Natural killer cell (primary cell): Measurements from ENCODE around the gene ARG1. TPM values are rescaled to one million over a fixed set of nuclear protein-coding genes. Genes with fewer than 3 reads are reported as not detected.

Experiments used
- ATAC-seq, 3 donors: fragments of 150-1000 bp in 2 of 3; fragments of 200-7000 bp in 1 of 3; cut with Tn5 transposase; 1 replicate in 1 of 3; 2 replicates in 2 of 3; pipeline ENCODE4 v1.10.0; 2021; ENCODE audit warnings: mild to moderate bottlenecking in 2 of 3, moderate library complexity in 2 of 3
- DNase-seq, 2 donors: peaks; one replicate each; pipeline versions ENCODE4 v3.0.0 to v3.0.0-alpha.2; 2013 to 2021; ENCODE audit warnings: mixed read lengths in 1 of 2
- H3K27ac ChIP-seq: one replicate; pipeline ENCODE4 v1.5.1; 2013; ENCODE audit warnings: mild to moderate bottlenecking, low read length
- H3K27me3 ChIP-seq: one replicate; pipeline ENCODE4 v1.6.1; 2013; ENCODE audit warnings: low read length; ENCODE audit not compliant: control insufficient read depth, insufficient read depth
- H3K36me3 ChIP-seq: one replicate; pipeline ENCODE4 v1.6.1; 2013; ENCODE audit warnings: low read length; ENCODE audit not compliant: control insufficient read depth, insufficient read depth
- H3K4me1 ChIP-seq: one replicate; pipeline ENCODE4 v1.6.1; 2013; ENCODE audit warnings: low read length; ENCODE audit not compliant: control insufficient read depth, insufficient read depth
- H3K4me3 ChIP-seq: one replicate; pipeline ENCODE4 v1.5.1; 2013; ENCODE audit warnings: low read length
- H3K9me3 ChIP-seq: one replicate; pipeline ENCODE4 v1.6.1; 2013; ENCODE audit warnings: low read length; ENCODE audit not compliant: control insufficient read depth, insufficient read depth
- H3K27ac Mint-ChIP-seq, 2 donors: one replicate each; pipeline ENCODE4 v1.8.0; 2022; ENCODE audit warnings: mild to moderate bottlenecking in 2 of 2, mixed read lengths in 2 of 2, moderate library complexity in 1 of 2
- H3K27me3 Mint-ChIP-seq, 2 donors: one replicate each; pipeline ENCODE4 v1.8.0; 2022; ENCODE audit warnings: low read depth in 2 of 2, mixed read lengths in 2 of 2
- H3K36me3 Mint-ChIP-seq: one replicate; pipeline ENCODE4 v1.8.0; 2022; ENCODE audit warnings: mixed read lengths
- H3K4me1 Mint-ChIP-seq, 2 donors: one replicate each; pipeline ENCODE4 v1.8.0; 2022; ENCODE audit warnings: mixed read lengths in 2 of 2
- H3K4me3 Mint-ChIP-seq: one replicate; pipeline ENCODE4 v1.8.0; 2022; ENCODE audit warnings: mild to moderate bottlenecking, moderate library complexity, mixed read lengths
- H3K9me3 Mint-ChIP-seq, 2 donors: one replicate each; pipeline ENCODE4 v1.8.0; 2022; ENCODE audit warnings: mixed read lengths in 2 of 2
- WGBS: methylation state at CpG from one replicate; pipeline ENCODE4 v1.1.7; 2013; ENCODE audit warnings: missing lambda C conversion rate; ENCODE audit not compliant: insufficient coverage; 5-methylcytosine and 5-hydroxymethylcytosine counted together
- intact Hi-C: fragments of 100-400 bp; cut with micrococcal nuclease; formaldehyde crosslinking; loops from one replicate; pipeline ENCODE4 v1.14.2; 2022
- total RNA-seq, 4 donors: library from RNA; stranded (reverse); fragments of 120-200 nt in 1 of 4; gene quantifications; one replicate each; pipeline versions ENCODE4 v1.2.3 to v1.2.4, GENCODE V29; 2013 to 2022
- TF ChIP-seq, protein P1 (sequence below): fragments of 200-600 bp; IDR thresholded peaks from one replicate; pipeline ENCODE4 v1.8.0; 2022; ENCODE audit warnings: antibody characterized with exemption

ARG1 gene
- total RNA-seq, 3 donors from 2014 or later (not counting 1 experiment from before 2014, with no cell fraction given) = not detected

DNA sequence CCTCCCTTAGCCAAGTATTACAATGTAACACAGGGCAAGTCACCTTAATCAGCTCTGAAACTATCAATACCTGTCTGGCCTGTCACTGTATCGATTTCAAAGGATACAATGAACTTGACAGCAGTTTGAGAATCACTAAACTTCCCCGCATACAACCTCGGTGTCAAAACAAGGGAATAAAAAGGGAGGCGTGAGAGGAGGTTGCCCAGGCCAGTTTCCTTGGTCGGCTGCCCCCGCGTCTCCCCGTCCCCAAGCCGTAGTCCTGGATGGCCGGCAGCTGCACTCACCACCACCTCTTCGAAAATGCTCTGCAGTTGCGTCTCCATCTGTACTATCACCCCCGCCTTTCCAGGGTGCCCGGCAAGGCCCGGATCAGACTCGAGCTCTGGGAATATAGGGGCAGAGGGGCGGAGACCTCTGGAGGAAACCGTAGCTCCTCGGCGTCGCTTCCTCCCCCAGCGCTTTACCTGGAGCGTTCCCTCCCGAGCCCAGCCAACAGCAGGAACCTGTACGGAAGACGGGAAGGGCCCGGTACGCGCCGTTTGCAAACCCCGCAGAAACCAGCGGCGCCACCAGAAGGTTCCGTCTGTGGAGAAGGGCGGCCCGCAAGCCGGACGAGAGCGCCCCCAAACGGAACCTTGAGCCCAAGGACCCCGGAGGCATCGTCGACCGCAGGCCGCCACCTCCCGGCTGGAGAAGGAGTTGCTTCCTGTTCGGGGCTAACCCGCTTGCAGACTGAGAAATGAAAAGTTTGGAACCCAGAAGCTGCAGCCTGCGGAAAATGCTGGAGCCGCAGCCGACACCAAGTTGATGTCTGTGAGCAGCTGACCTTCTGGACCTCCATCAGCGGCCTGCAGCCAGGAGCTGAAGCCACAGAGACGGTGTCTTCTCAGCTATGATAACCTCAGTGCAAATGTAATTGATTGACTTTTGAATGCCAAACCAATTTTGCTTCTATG is 55.0 kb downstream of the ARG1 start, which contains the start of gene MED23:
MED23 (minus strand) TSS at position 519 of the 959 bp plus-strand sequence; CDS start at position 326, 193 bp downstream.
- peak within 1 kb of the TSS; percentile 94 to 95 for H3K27ac Mint-ChIP-seq
- Histone ChIP-seq H3K36me3 (peaks cover 25% of the 10 kb centered on the region), H3K27ac (peak within 1 kb of the TSS; percentile 54), H3K27me3 (no peaks in the 10 kb centered on the region), H3K4me1 (peaks cover 3% of the 10 kb centered on the region), H3K4me3 (peak within 1 kb of the TSS; percentile 84), H3K9me3 (no peaks in the 10 kb centered on the region)
- intact Hi-C loops = loop anchor here (1.0 to 10.0 kb wide), 2 partner anchors 433 to 743 kb away; no protein-coding TSS in a partner anchor
- no peaks in the 10 kb centered on the region for H3K9me3 Mint-ChIP-seq
- H3K4me1 Mint-ChIP-seq = peaks cover 25 to 34% of the 10 kb centered on the region in 2 donors
- peak; percentile 91 to 97 (median 96) for ATAC-seq
- H3K27me3 Mint-ChIP-seq = no peaks in the 10 kb centered on the region
- TF ChIP-seq, protein P1, sequence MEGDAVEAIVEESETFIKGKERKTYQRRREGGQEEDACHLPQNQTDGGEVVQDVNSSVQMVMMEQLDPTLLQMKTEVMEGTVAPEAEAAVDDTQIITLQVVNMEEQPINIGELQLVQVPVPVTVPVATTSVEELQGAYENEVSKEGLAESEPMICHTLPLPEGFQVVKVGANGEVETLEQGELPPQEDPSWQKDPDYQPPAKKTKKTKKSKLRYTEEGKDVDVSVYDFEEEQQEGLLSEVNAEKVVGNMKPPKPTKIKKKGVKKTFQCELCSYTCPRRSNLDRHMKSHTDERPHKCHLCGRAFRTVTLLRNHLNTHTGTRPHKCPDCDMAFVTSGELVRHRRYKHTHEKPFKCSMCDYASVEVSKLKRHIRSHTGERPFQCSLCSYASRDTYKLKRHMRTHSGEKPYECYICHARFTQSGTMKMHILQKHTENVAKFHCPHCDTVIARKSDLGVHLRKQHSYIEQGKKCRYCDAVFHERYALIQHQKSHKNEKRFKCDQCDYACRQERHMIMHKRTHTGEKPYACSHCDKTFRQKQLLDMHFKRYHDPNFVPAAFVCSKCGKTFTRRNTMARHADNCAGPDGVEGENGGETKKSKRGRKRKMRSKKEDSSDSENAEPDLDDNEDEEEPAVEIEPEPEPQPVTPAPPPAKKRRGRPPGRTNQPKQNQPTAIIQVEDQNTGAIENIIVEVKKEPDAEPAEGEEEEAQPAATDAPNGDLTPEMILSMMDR = peak; percentile 84
- H3K36me3 Mint-ChIP-seq = peaks cover 6% of the 10 kb centered on the region
- H3K4me3 Mint-ChIP-seq = peak within 1 kb of the TSS; percentile 100
- DNase-seq = peak; percentile 92 to 96
- under 1% methylated on average over 53 of the region's 53 CpGs for WGBS

DNA sequence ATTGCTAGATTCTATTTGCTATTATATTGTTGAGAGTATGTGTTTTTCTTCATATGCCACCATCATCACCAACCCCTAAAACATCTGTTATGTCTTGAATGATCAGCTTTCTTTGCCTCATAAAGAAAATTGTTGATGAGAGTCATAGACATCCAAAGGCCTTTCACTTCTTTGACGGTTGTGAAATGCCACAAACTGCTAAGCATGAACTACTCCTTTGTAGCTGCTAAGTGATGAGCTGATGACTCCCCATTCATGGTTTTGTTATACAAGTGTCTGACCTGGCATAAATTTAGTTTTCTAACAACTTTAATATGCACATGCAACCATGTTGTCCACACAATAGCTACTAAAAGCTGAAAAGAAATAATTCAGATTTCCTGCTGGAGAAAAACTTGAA is 55.7 kb downstream of the ARG1 start:
- no peaks in the 10 kb centered on the region for H3K9me3 Mint-ChIP-seq
- H3K27ac ChIP-seq = peak overlapping the region; percentile 10
- TF ChIP-seq, protein P1 = no peak
- ATAC-seq (no peak), DNase-seq (peak in 1 of 2 donors; percentile 31)
- peaks cover 3% of the 10 kb centered on the region for H3K4me1 ChIP-seq
- H3K36me3 ChIP-seq = peaks cover 17% of the 10 kb centered on the region
- H3K9me3 ChIP-seq = no peaks in the 10 kb centered on the region
- no peaks in the 10 kb centered on the region for H3K36me3 Mint-ChIP-seq
- H3K4me3 Mint-ChIP-seq = peak overlapping the region; percentile 100
- WGBS = 32% methylated on average over 1 of the region's 1 CpG
- intact Hi-C loops = loop anchor here (1.0 to 10.0 kb wide), 2 partner anchors 434 to 743 kb away; no protein-coding TSS in a partner anchor
- H3K4me3 ChIP-seq = peak overlapping the region; percentile 84
- no peaks in the 10 kb centered on the region for H3K27me3 Mint-ChIP-seq
- peak overlapping the region; percentile 94 to 95 for H3K27ac Mint-ChIP-seq
- H3K4me1 Mint-ChIP-seq = peaks cover 25 to 34% of the 10 kb centered on the region in 2 donors
- H3K27me3 ChIP-seq = no peaks in the 10 kb centered on the region

DNA sequence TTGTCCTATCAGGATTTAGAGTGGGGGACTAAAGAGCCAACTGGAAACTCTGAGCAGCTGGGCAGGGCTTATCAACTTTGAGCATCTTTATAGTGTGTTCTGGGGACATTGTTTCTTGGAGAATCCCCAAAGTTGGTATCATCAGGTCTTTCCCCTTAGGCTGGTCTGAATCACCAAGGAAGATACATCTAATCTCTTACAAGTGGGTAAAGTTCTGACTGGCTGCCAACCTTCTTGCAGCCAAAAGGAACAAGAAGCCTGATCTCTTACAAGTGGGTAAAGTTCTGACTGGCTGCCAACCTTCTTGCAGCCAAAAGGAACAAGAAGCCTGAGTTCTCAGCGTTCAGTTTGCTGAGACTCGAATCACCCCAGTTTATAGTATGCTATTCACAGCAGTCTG is 56.6 kb downstream of the ARG1 start:
- TF ChIP-seq, protein P1 = no peak
- no peaks in the 10 kb centered on the region for H3K27me3 ChIP-seq
- Mint-ChIP-seq H3K9me3 (no peaks in the 10 kb centered on the region), H3K36me3 (no peaks in the 10 kb centered on the region), H3K27ac (peak overlapping the region; percentile 94 to 95), H3K27me3 (no peaks in the 10 kb centered on the region), H3K4me1 (peaks cover 25 to 34% of the 10 kb centered on the region in 2 donors), H3K4me3 (peak overlapping the region; percentile 45)
- peaks cover 8% of the 10 kb centered on the region for H3K36me3 ChIP-seq
- intact Hi-C loops = loop anchor here (10.0 kb wide), 1 partner anchor 435 kb away; no protein-coding TSS in a partner anchor
- H3K9me3 ChIP-seq = no peaks in the 10 kb centered on the region
- ATAC-seq (no peak), DNase-seq (no peak)
- no peak overlapping the region for H3K4me3 ChIP-seq
- peaks cover 3% of the 10 kb centered on the region for H3K4me1 ChIP-seq
- no peak overlapping the region for H3K27ac ChIP-seq
- WGBS = 88% methylated on average over 2 of the region's 2 CpGs
